Activated naive CD4-positive, alpha-beta T cell (primary cell): ENCODE measurements around the gene POLR1G.
"Not testable (repeated sequence)": the region's sequence is repeated elsewhere in the genome, so short reads cannot be mapped to it uniquely, and the experiment has no call there.

Source experiments
- DNase-seq, 4 experiments: peaks; one replicate each; lab custom pipeline; 2025; lab: John Stamatoyannopoulos, UW

Gene POLR1G

GRCh38 chr19:45395821-45396617 is 10.4 kb upstream of the POLR1G start:
- DNase-seq: no peak

DNA sequence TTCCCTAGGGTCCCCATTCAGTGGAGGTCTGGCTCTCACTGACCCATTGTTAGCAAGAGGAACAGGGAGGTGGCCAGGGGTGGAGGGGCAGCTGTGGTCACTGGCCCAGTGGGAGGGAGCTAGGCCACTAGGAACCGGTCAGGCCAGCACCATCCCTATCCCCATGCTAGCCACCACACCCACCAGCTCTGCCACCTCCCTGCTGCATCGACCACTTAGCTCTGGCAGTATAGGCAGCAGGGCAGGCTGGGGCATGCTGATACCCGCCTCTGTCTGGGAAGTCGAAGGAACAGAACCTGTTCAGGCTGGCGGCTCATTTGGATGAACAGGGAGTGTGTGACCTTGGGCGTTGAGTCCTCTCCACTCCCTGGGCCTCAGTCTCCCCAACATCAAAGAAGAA is 6.3 kb upstream of the POLR1G start:
- no peak for DNase-seq

- DNase-seq: no peak
Observed at GRCh38 chr19:45401815-45402214, 4.6 kb upstream of the POLR1G start.

- DNase-seq: peak in 1 of 4 experiments; percentile 15
Observed at GRCh38 chr19:45402298-45403061, 4.0 kb upstream of the POLR1G start.

DNA sequence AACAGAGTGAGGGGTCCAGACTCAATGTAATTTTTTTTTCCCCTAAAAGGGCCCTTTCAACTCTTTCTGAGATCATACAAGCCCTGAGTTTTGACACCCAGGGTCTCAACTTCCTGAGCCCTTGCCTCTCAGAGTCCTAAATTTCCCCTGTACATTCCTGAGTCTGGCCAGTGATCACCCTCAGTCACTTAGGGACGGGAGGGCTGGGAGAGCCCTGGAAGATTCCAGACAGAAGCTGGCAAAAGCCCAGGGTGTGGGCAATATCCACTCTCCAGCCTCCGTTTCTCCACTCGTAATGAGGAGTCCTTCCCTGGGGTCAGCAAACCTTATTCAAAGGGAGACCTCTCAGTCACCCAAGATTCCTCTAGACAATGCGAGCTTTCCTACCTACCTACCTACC is 3.2 kb upstream of the POLR1G start:
- no peak for DNase-seq

- DNase-seq: peak in 3 of 4 experiments; percentile 23 to 51 (median 30)
Observed at GRCh38 chr19:45403781-45404556, 2.5 kb upstream of the POLR1G start.

DNA sequence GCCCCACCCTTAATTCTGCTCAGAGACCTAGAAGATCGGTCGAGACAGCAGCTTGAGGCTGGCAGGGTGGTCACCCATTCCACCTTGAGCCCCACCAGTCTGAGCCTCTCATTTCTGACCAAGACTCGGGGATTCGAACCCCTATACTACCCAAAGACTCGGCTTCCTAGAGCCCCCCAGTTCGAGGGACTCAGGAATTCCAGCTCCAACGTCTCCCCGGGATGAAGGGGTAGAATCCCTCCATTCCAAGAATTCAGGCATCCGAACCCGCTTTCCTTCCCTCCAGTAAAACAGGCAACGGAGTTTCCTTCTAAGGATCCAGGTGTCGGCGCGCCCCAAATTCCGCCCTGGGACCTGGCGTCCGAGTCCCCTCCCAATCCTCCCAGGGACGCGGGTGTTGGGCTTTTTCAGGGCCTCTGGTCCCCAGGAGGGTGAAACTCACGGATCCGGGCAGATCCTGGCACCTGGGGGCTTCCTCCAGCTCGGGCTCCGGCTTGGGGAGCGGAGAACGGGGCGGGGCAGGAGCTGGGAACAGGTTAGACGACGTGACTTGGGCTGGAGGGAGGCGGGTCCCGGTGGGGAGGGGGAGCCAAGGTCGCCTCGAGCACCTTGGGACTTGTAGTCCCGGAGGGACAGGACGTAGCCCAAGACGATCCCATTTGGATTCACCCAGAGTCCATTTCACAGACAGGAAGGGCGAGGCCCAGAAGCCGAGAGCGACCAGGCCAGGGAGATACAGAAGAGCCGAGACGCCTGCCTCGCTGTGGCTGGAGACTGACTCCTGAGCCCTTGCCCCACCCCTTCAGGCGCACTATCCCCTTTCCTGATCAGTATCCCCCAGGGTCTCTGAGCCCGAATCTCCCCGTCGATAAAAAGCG is 1.6 kb upstream of the POLR1G start, which contains the start of gene PPP1R13L:
Gene PPP1R13L (minus strand): TSS at position 513 of the 878 bp plus-strand sequence. CDS start 6,751 bp downstream, outside the sequence.
- peak in 2 of 4 experiments; percentile 19 to 31 for DNase-seq

DNA sequence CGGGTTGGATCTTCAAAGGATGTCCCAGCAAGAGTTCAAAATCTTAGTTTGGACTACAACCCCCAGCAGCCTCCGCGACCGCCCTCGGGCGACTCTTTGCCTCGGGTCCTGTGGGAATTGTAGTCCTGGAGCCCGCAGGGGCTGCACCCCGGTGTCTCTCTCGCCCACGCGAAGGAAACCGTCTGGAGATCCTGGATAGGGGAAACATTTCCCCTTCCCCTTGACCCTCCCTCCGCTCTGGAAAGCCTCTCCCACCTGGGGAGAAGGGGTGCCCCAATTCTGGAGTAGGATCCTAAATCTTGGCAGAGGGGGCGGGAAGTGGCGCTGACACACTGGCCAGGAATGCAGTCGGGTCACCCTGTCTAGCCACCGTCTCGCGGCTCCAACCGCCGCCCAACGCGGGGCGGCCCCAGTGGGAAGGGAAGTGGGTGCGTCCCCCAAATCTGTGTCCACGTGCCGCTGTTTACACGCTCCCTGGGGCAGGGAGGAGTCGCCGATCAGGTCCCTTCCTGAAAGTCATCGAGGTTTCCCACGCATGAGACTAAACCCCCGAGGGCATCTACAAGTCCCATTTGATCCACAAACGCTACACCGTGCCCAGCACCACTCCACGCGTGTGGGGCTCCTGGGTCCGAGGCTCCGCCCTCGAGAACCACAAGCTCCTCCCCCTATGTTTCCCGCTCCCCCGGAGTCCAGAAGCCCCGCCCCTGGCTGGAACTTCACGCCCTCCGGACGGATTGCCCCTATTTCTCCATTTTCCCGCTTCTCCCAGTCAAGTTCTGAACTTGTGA is 814 bp upstream of the POLR1G start:
- peak; percentile 43 to 74 (median 61) for DNase-seq

DNA sequence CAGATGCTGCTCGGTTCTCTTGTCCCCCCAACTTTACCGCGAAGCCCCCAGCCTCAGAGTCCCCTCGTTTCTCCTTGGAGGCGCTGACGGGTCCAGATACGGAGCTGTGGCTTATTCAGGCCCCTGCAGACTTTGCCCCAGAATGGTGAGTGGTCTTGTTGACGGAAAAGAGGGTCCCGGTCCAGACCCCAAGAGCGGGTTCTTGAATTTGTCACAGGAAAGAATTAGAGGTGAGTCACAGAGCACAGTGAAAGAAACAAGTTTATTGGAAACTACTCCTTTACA is 589 bp downstream of the POLR1G start:
- DNase-seq: no peak

GRCh38 chr19:45407585-45407984 is 1.1 kb downstream of the POLR1G start:
- DNase-seq: not testable (repeated sequence)

- DNase-seq: no peak
Observed at GRCh38 chr19:45408121-45408520, 1.7 kb downstream of the POLR1G start.

DNA sequence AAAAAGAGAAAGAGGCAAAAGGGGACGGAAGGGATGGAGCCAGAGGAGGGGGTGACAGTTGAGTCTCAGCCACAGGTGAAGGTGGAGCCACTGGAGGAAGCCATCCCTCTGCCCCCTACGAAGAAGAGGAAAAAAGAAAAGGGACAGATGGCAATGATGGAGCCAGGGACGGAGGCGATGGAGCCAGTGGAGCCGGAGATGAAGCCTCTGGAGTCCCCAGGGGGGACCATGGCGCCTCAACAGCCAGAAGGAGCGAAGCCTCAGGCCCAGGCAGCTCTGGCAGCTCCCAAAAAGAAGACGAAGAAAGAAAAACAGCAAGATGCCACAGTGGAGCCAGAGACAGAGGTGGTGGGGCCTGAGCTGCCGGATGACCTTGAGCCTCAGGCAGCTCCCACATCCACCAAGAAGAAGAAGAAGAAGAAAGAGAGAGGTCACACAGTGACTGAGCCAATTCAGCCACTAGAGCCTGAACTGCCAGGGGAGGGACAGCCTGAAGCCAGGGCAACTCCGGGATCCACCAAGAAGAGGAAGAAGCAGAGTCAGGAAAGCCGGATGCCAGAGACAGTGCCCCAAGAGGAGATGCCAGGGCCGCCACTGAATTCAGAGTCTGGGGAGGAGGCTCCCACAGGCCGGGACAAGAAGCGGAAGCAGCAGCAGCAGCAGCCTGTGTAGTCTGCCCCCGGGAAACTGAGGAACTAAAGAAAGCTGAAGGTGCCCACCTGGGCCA is 2.5 kb downstream of the POLR1G start:
- DNase-seq: no peak

DNA sequence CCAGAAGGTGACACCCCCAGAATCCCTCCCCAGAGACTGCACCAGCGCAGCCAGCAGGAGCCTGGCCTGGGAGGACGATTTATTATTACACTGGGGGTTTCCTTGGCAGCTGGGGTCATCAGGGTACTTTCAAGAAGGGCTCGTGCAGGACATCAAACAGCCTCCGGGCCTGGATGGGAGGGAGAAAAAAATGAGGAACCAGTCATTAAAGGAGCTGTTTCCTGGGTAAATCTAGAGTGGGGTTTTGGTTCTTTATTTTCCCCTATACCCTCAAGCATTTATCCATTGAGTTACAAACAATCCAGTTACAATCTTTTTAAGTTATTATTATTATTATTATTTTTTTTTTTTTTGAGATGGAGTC is 3.1 kb downstream of the POLR1G start:
- no peak for DNase-seq

- not testable (repeated sequence) for DNase-seq
Observed at GRCh38 chr19:45410330-45410729, 3.9 kb downstream of the POLR1G start.

DNA sequence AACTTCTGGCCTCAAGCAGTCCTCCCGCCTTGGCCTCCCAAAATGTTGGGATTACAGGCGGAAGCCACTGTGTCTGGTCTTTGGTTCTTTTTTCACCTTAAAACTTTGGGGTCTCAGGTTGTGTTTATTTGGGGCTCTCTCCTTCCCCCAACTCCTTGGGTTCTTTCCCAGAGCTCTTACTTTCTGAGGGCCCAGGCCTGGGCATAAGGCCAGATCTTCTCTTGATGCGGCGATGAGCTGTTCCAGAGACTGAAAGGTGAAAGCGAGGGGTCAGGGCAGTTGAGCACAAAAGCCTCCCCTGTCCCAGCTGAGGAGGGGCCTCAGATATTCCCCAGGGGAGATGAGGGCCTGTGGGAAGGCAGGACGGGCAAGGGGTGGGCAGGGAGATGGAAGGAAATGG is 7.1 kb downstream of the POLR1G start:
- DNase-seq: no peak

DNA sequence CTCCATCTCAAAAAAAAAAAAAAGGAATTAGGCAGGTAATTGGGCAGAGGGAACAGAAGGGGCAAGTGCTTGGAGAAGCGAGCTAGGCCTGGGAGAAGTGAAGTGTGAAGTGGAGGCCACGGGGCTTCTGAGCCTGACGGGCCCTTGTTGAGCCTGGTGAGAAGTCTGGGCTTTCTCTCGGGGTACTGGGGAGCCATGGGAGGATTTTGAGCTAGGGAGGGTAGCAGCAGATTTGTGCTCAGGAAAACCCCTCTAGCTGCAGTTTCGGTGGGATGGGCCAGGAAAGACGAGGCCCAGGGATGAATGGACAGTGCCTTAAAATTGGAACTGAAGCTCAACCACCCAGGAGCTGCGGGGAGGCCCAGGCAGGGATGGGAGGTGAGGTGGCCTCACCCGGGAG is 8.0 kb downstream of the POLR1G start:
- DNase-seq: no peak

DNA sequence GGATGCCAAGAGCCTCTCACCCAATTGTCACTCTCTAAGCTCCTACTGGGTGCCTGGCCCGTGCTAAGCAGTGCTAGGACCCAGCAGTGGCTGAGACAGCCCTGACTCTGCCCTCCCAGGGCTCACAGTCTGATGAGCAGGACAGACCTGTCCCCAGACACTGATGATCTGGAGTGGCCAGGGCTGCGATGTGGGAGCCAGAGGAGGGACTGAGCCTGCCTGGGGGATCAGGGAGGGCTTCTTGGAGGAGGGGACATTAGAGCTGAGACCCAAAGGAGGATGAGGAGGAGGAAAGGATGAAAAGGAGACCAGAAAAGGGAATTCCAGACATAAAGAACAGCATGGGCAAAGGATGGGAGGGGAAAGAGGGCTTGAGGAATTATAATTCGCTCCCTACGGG is 10.7 kb downstream of the POLR1G start:
- no peak for DNase-seq

- no peak for DNase-seq
Observed at GRCh38 chr19:45418802-45419201, 12.4 kb downstream of the POLR1G start.

GRCh38 chr19:45419396-45419795 is 13.0 kb downstream of the POLR1G start:
- no peak for DNase-seq

DNA sequence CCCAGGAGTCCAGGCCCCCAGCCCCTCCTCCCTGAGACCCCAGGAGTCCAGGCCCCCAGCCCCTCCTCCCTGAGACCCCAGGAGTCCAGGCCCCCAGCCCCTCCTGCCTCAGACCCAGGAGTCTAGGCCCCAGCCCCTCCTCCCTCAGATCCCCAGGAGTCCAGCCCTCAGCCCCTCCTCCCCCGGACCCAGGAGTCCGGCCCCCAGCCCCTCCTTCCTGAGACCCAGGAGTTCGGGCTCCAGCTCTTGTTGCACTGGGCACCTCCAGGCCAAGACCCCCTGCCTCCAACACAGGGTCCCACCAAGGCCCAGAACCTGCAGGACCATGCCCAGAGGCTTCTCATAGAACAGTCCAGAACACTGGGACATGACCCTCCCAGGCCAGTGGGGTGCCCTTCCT is 13.5 kb downstream of the POLR1G start:
- no peak for DNase-seq
